SK-N-SH (cell line): ENCODE results near the gene MFAP3. TPM values are rescaled to one million over a fixed set of nuclear protein-coding genes. Genes with fewer than 3 reads are reported as not detected.

ENCODE experiments used
- CTCF ChIA-PET: fragments of 300-600, 350-600 bp; formaldehyde crosslinking; extraction: SDS; loops from one replicate; lab custom pipeline; 2021; lab: Yijun Ruan, JAX
- POLR2A ChIA-PET: fragments of 350-600 bp; sonication (Branson Sonifier 250); formaldehyde crosslinking; extraction: SDS; loops from one replicate; lab custom pipeline; 2020; ENCODE audit warnings: antibody characterized with exemption, inconsistent platforms; lab: Yijun Ruan, JAX
- DNase-seq: peaks from one replicate; pipeline ENCODE4 v3.0.0; 2012
- H2AFZ ChIP-seq: fragments of 200-600 bp; sonication (generic); 2 replicates; pipeline ENCODE4 v1.8.1; 2016; ENCODE audit warnings: antibody characterized with exemption, mild to moderate bottlenecking, low read depth
- H3F3A ChIP-seq: fragments of 200-600 bp; sonication (generic); replicated peaks from 2 replicates; pipeline ENCODE3; 2016; ENCODE audit warnings: antibody characterized with exemption, mild to moderate bottlenecking; ENCODE audit not compliant: insufficient read depth
- H3K27ac ChIP-seq, 2 experiments: fragments of 200-500 bp in 1 of 2; fragments of 200-600 bp in 1 of 2; sonication (Bioruptor generic) in 1 of 2; sonication (generic), shearing (Covaris generic) in 1 of 2; 2 replicates each; pipeline versions ENCODE4 v1.5.1 to v1.6.1; 2014 to 2016; ENCODE audit warnings: low read depth in 2 of 2, inconsistent platforms in 1 of 2, low read length in 1 of 2, mild to moderate bottlenecking in 1 of 2, mixed read lengths in 1 of 2
- H3K27me3 ChIP-seq: fragments of 200-600 bp; sonication (generic), shearing (Covaris generic); 2 replicates; pipeline ENCODE4 v1.6.1; 2016; ENCODE audit warnings: mixed run types; ENCODE audit not compliant: insufficient read depth
- H3K36me3 ChIP-seq, 2 experiments: fragments of 200-500 bp in 1 of 2; fragments of 200-600 bp in 1 of 2; sonication (Bioruptor generic) in 1 of 2; sonication (generic) in 1 of 2; replicated peaks in 1 of 2; 2 replicates each; pipeline versions ENCODE3 to v1.5.1; 2014 to 2016; ENCODE audit warnings: low read length in 1 of 2, mild to moderate bottlenecking in 1 of 2; ENCODE audit not compliant: insufficient read depth in 2 of 2, control insufficient read depth in 1 of 2
- H3K4me1 ChIP-seq, 2 experiments: fragments of 200-500 bp in 1 of 2; fragments of 200-600 bp in 1 of 2; sonication (Bioruptor generic) in 1 of 2; sonication (generic), shearing (Covaris generic) in 1 of 2; 2 replicates each; pipeline versions ENCODE4 v1.5.1 to v1.6.1; 2014 to 2016; ENCODE audit warnings: low read depth in 1 of 2, low read length in 1 of 2, mixed run types in 1 of 2; ENCODE audit not compliant: insufficient read depth in 2 of 2, control insufficient read depth in 1 of 2
- H3K4me2 ChIP-seq: fragments of 200-600 bp; sonication (generic), shearing (Covaris generic); 2 replicates; pipeline ENCODE4 v1.6.1; 2017; ENCODE audit warnings: mixed run types
- H3K4me3 ChIP-seq, 2 experiments: fragments of 200-500 bp in 1 of 2; fragments of 200-600 bp in 1 of 2; sonication (Bioruptor generic) in 1 of 2; sonication (generic), shearing (Covaris generic) in 1 of 2; 2 replicates each; pipeline versions ENCODE4 v1.5.1 to v1.8.1; 2014 to 2016; ENCODE audit warnings: low read depth in 2 of 2, inconsistent platforms in 1 of 2, low read length in 1 of 2, mild to moderate bottlenecking in 1 of 2, mixed read lengths in 1 of 2, moderate library complexity in 1 of 2
- H3K79me2 ChIP-seq: fragments of 200-600 bp; sonication (generic); 2 replicates; pipeline ENCODE4 v1.8.1; 2017; ENCODE audit warnings: mild to moderate bottlenecking; ENCODE audit not compliant: insufficient read depth
- H3K9ac ChIP-seq: fragments of 200-600 bp; sonication (generic); 2 replicates; pipeline ENCODE4 v1.6.1; 2017; ENCODE audit warnings: mixed run types
- H3K9me2 ChIP-seq: fragments of 200-600 bp; sonication (generic); 2 replicates; pipeline ENCODE4 v1.6.1; 2017; ENCODE audit warnings: mixed run types
- H3K9me3 ChIP-seq: fragments of 200-600 bp; sonication (generic); 2 replicates; pipeline ENCODE4 v1.6.1; 2017; ENCODE audit warnings: mixed run types, mild to moderate bottlenecking, moderate library complexity
- H4K20me1 ChIP-seq: fragments of 200-600 bp; sonication (generic); 2 replicates; pipeline ENCODE4 v1.6.1; 2017; ENCODE audit warnings: mild to moderate bottlenecking, mixed run types; ENCODE audit not compliant: insufficient read depth
- CHD2 ChIP-seq: fragments of 150-350 bp; IDR thresholded peaks from 2 replicates; pipeline ENCODE4 v1.6.1; 2018; ENCODE audit warnings: low read length; ENCODE audit not compliant: partially characterized antibody
- CTCF ChIP-seq: fragments of 200-600 bp; sonication (generic); IDR thresholded peaks from 2 replicates; pipeline ENCODE4 v1.6.1; 2017; ENCODE audit warnings: antibody characterized with exemption, mild to moderate bottlenecking, moderate library complexity
- EP300 ChIP-seq, 2 experiments: IDR thresholded peaks; 2 replicates each; pipeline versions ENCODE4 v1.4.0 to v1.6.1; 2012; ENCODE audit warnings: borderline replicate concordance in 1 of 2, low read depth in 1 of 2, low read length in 1 of 2
- EZH2phosphoT487 ChIP-seq: fragments of 200-600 bp; sonication (generic); IDR thresholded peaks from 2 replicates; pipeline ENCODE4 v1.6.1; 2017; ENCODE audit warnings: low read depth, mixed run types, mild to moderate bottlenecking, antibody characterized with exemption, moderate library complexity, borderline replicate concordance
- FOXJ3 ChIP-seq: sonication (generic); formaldehyde crosslinking; IDR thresholded peaks from 2 replicates; pipeline ENCODE4 v1.5.1; 2020; ENCODE audit warnings: mild to moderate bottlenecking, missing genetic modification reagents
- GABPA ChIP-seq: IDR thresholded peaks from 2 replicates; pipeline ENCODE4 v1.4.0; 2012; ENCODE audit warnings: low read depth, mild to moderate bottlenecking
- GATA2 ChIP-seq: sonication (generic); formaldehyde crosslinking; IDR thresholded peaks from 2 replicates; pipeline ENCODE4 v1.5.0; 2020; ENCODE audit warnings: mild to moderate bottlenecking, missing genetic modification reagents
- JUND ChIP-seq: IDR thresholded peaks from 2 replicates; pipeline ENCODE4 v1.4.0; 2012
- MEF2A ChIP-seq: IDR thresholded peaks from 2 replicates; pipeline ENCODE4 v1.4.0; 2012; ENCODE audit warnings: low read depth, borderline replicate concordance
- MXI1 ChIP-seq: IDR thresholded peaks from 2 replicates; pipeline ENCODE4 v1.6.1; 2012; ENCODE audit warnings: mild to moderate bottlenecking, low read depth, low read length, improper control_type of control experiment
- NFIC ChIP-seq: IDR thresholded peaks from 2 replicates; pipeline ENCODE4 v1.4.0; 2012; ENCODE audit warnings: borderline replicate concordance
- NRF1 ChIP-seq: IDR thresholded peaks from 2 replicates; pipeline ENCODE4 v1.6.1; 2012; ENCODE audit warnings: low read depth, mild to moderate bottlenecking, low read length
- POLR2AphosphoS5 ChIP-seq: IDR thresholded peaks from 2 replicates; pipeline ENCODE4 v1.6.1; 2012; ENCODE audit warnings: low read depth, low read length
- RAD21 ChIP-seq: IDR thresholded peaks from 2 replicates; pipeline ENCODE4 v1.6.1; 2012; ENCODE audit warnings: mild to moderate bottlenecking, low read length
- REST ChIP-seq: IDR thresholded peaks from 2 replicates; pipeline ENCODE4 v1.6.1; 2012; ENCODE audit warnings: mild to moderate bottlenecking, low read depth, low read length, moderate library complexity
- RFX5 ChIP-seq: IDR thresholded peaks from 2 replicates; pipeline ENCODE4 v1.6.1; 2012; ENCODE audit warnings: mild to moderate bottlenecking, improper control_type of control experiment, low read length
- RXRA ChIP-seq: IDR thresholded peaks from 2 replicates; pipeline ENCODE4 v1.4.0; 2012; ENCODE audit warnings: low read depth, mild to moderate bottlenecking, borderline replicate concordance
- SIN3A ChIP-seq: IDR thresholded peaks from 2 replicates; pipeline ENCODE4 v1.6.1; 2012; ENCODE audit warnings: low read depth, mild to moderate bottlenecking, low read length, moderate library complexity, borderline replicate concordance
- TAF1 ChIP-seq: IDR thresholded peaks from 2 replicates; pipeline ENCODE4 v1.6.1; 2012; ENCODE audit warnings: low read depth, mild to moderate bottlenecking, low read length, moderate library complexity, borderline replicate concordance
- TCF12 ChIP-seq: IDR thresholded peaks from 2 replicates; pipeline ENCODE4 v1.4.0; 2012
- TEAD4 ChIP-seq: IDR thresholded peaks from 2 replicates; pipeline ENCODE4 v1.4.0; 2012; ENCODE audit warnings: mild to moderate bottlenecking, borderline replicate concordance; ENCODE audit not compliant: insufficient read depth
- WGBS: methylation state at CpG from one replicate; pipeline ENCODE4 v1.1.6; 2017; ENCODE audit warnings: low lambda C conversion rate; 5-methylcytosine and 5-hydroxymethylcytosine counted together
- polyA plus RNA-seq, 3 experiments: library from polyadenylated mRNA; depleted of rRNA; stranded (reverse); fragments of >200 nt; gene quantifications; 2 replicates each; pipeline ENCODE4 v1.2.3, GENCODE V29; 2012
- TF ChIP-seq, protein P1 (sequence below): fragments of 150-350 bp; IDR thresholded peaks from 2 replicates; pipeline ENCODE4 v1.6.1; 2017; ENCODE audit warnings: antibody characterized with exemption, low read length, low read depth, borderline replicate concordance
- TF ChIP-seq, protein P2 (sequence below): IDR thresholded peaks from 2 replicates; pipeline ENCODE4 v1.4.0; 2012; ENCODE audit warnings: low read depth, borderline replicate concordance

The MFAP3 gene
- polyA plus RNA-seq, 1 of the 3 experiments (the other 2 are of a cell fraction) = 16.0 TPM

- H3K27ac ChIP-seq = no peak overlapping the region
- H3F3A ChIP-seq = no peaks in the 10 kb centered on the region
- peaks cover 30 to 47% of the 10 kb centered on the region in 2 experiments for H3K36me3 ChIP-seq
- CTCF ChIA-PET = no interaction called here
- no peak overlapping the region for H3K9ac ChIP-seq
- no peaks in the 10 kb centered on the region for H3K79me2 ChIP-seq
- H2AFZ ChIP-seq = no peak overlapping the region
- no peaks in the 10 kb centered on the region for H4K20me1 ChIP-seq
- H3K9me3 ChIP-seq = no peaks in the 10 kb centered on the region
- no peak overlapping the region for H3K4me2 ChIP-seq
- no peaks in the 10 kb centered on the region for H3K27me3 ChIP-seq
- H3K4me3 ChIP-seq = no peak overlapping the region
- TF ChIP-seq FOXJ3 (no peak), NFIC (no peak), GATA2 (CRISPR knock-in tag) (no peak), EZH2phosphoT487 (no peak), TAF1 (no peak), MEF2A (no peak), EP300 (IDR thresholded peaks at IDR 0.05; ENCODE audit: borderline replicate concordance in 1 of 2, low read depth in 1 of 2, low read length in 1 of 2) (no peak), CTCF (no peak), RXRA (no peak), NRF1 (no peak), POLR2AphosphoS5 (no peak), RAD21 (no peak), RFX5 (no peak), CHD2 (no peak)
- TF ChIP-seq, protein P1, sequence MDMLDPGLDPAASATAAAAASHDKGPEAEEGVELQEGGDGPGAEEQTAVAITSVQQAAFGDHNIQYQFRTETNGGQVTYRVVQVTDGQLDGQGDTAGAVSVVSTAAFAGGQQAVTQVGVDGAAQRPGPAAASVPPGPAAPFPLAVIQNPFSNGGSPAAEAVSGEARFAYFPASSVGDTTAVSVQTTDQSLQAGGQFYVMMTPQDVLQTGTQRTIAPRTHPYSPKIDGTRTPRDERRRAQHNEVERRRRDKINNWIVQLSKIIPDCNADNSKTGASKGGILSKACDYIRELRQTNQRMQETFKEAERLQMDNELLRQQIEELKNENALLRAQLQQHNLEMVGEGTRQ = no peak
- TF ChIP-seq, protein P2, sequence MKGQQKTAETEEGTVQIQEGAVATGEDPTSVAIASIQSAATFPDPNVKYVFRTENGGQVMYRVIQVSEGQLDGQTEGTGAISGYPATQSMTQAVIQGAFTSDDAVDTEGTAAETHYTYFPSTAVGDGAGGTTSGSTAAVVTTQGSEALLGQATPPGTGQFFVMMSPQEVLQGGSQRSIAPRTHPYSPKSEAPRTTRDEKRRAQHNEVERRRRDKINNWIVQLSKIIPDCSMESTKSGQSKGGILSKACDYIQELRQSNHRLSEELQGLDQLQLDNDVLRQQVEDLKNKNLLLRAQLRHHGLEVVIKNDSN = no peak
- POLR2A ChIA-PET = no interaction called here
- WGBS = 52% methylated on average over 1 of the region's 1 CpG
- no peaks in the 10 kb centered on the region for H3K9me2 ChIP-seq
- DNase-seq = no peak
- no peaks in the 10 kb centered on the region for H3K4me1 ChIP-seq
Measured at GRCh38 chr5:153998010-153998409, 40.8 kb upstream of the MFAP3 start.

DNA sequence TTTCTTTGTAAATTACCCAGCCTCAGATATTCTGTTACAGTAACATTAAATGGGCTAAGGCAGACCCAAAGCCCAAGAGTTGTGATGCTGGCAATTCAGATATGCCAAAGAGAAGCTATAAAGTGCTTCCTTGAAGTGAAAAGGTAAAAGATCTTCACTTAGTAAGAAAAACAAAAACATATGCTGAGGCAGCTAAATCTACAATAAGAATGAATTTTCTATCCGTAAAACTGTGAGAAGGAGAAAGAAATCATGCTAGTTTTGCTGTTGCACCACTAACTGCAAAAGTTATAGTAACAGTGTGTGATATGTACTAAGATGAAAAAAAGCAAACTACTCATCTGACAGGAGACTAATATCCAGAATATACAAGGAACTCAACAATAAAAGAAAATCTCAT is 40.0 kb upstream of the MFAP3 start:
- H3K4me1 ChIP-seq = no peaks in the 10 kb centered on the region
- H3F3A ChIP-seq = no peaks in the 10 kb centered on the region
- no peak overlapping the region for H3K4me2 ChIP-seq
- H3K27ac ChIP-seq = no peak overlapping the region
- H3K79me2 ChIP-seq = no peaks in the 10 kb centered on the region
- no peak overlapping the region for H3K9ac ChIP-seq
- H2AFZ ChIP-seq = no peak overlapping the region
- ChIA-PET POLR2A (no interaction called here), CTCF (no interaction called here)
- no peaks in the 10 kb centered on the region for H3K27me3 ChIP-seq
- peaks cover 30 to 40% of the 10 kb centered on the region in 2 experiments for H3K36me3 ChIP-seq
- H4K20me1 ChIP-seq = no peaks in the 10 kb centered on the region
- no peak overlapping the region for H3K4me3 ChIP-seq
- H3K9me2 ChIP-seq = no peaks in the 10 kb centered on the region
- 95% methylated on average over 1 of the region's 1 CpG for WGBS
- H3K9me3 ChIP-seq = no peaks in the 10 kb centered on the region
- DNase-seq = no peak
- TF ChIP-seq TCF12 = no peak
- no peak for TF ChIP-seq GABPA
- no peak for TF ChIP-seq REST
- no peak for TF ChIP-seq MXI1
- TF ChIP-seq SIN3A = no peak
- no peak for TF ChIP-seq JUND
- TF ChIP-seq FOXJ3 = no peak
- TF ChIP-seq, protein P1 = no peak
- TF ChIP-seq TEAD4 = no peak
